WTC11 (cell line): Measurements from ENCODE around the gene C1QTNF6.

Experiments
- ATF3 ChIP-seq: sonication (generic); formaldehyde crosslinking; conservative IDR thresholded peaks from 2 replicates; pipeline ENCODE4 v1.8.1; 2022; ENCODE audit warnings: mild to moderate bottlenecking, missing genetic modification reagents
- CREM ChIP-seq: sonication (generic); formaldehyde crosslinking; IDR thresholded peaks from 2 replicates; pipeline ENCODE4 v1.8.1; 2022; ENCODE audit warnings: mild to moderate bottlenecking, missing genetic modification reagents, moderate library complexity
- CTCF ChIP-seq: fragments of 200-600 bp; IDR thresholded peaks from 2 replicates; pipeline ENCODE4 v1.8.0; 2022; ENCODE audit warnings: antibody characterized with exemption
- HMGXB4 ChIP-seq: sonication (generic); formaldehyde crosslinking; IDR thresholded peaks from 2 replicates; pipeline ENCODE4 v1.8.1; 2023; ENCODE audit warnings: mild to moderate bottlenecking, moderate library complexity, missing genetic modification reagents
- KAT7 ChIP-seq: sonication (generic); formaldehyde crosslinking; IDR thresholded peaks from 2 replicates; pipeline ENCODE4 v1.8.1; 2023; ENCODE audit warnings: missing genetic modification reagents, mild to moderate bottlenecking, borderline replicate concordance
- MAX ChIP-seq: sonication (generic); formaldehyde crosslinking; IDR thresholded peaks from 2 replicates; pipeline ENCODE4 v1.8.0; 2022; ENCODE audit warnings: mild to moderate bottlenecking, missing genetic modification reagents
- NFE2L1 ChIP-seq: sonication (generic); formaldehyde crosslinking; IDR thresholded peaks from 2 replicates; pipeline ENCODE4 v1.8.1; 2023; ENCODE audit warnings: missing genetic modification reagents
- TEAD1 ChIP-seq: sonication (generic); formaldehyde crosslinking; IDR thresholded peaks from 2 replicates; pipeline ENCODE4 v1.8.0; 2022; ENCODE audit warnings: mild to moderate bottlenecking, missing genetic modification reagents
- TEAD4 ChIP-seq: sonication (generic); formaldehyde crosslinking; IDR thresholded peaks from 2 replicates; pipeline ENCODE4 v1.8.0; 2022; ENCODE audit warnings: mild to moderate bottlenecking, missing genetic modification reagents
- USF2 ChIP-seq: sonication (generic); formaldehyde crosslinking; IDR thresholded peaks from 2 replicates; pipeline ENCODE4 v1.8.1; 2023; ENCODE audit warnings: mild to moderate bottlenecking, missing genetic modification reagents, moderate library complexity

GRCh38 chr22:37234736-37235711, 47.0 kb upstream of the C1QTNF6 start:
- TF ChIP-seq HMGXB4 (CRISPR knock-in tag) (no peak), KAT7 (CRISPR knock-in tag) (no peak), NFE2L1 (CRISPR knock-in tag) (no peak), ATF3 (CRISPR knock-in tag) (no peak), TEAD4 (CRISPR knock-in tag) (no peak), USF2 (CRISPR knock-in tag) (no peak), TEAD1 (CRISPR knock-in tag) (no peak), CTCF (no peak), MAX (no peak), CREM (CRISPR knock-in tag) (no peak)
